ENCODE results near the gene SUN1. TPM values are rescaled to one million over a fixed set of nuclear protein-coding genes. Genes with fewer than 3 reads are reported as not detected.

SUN1 gene
- total and polyA plus RNA-seq, 10 of the 15 experiments (the other 5 are each of a cell fraction or from before 2014, with no cell fraction given): 27.8 to 107 (median 65.8) TPM

GRCh38 chr7:923108-924041, 91.1 kb downstream of the SUN1 start (continued):
- peak; percentile 39; the same call in 1 of the 2 replicates for TF ChIP-seq BCLAF1 (IDR thresholded peaks at IDR 0.05)
- peak; percentile 80 for TF ChIP-seq POLR2A (IDR thresholded peaks at IDR 0.05; ENCODE audit: low read depth, low read length)
- peak; percentile 86 to 89 for TF ChIP-seq IKZF2 (IDR thresholded peaks at IDR 0.05)
- TF ChIP-seq SMAD1 (IDR thresholded peaks at IDR 0.05; ENCODE audit: low read depth, partially characterized antibody): no peak
- peak; percentile 97 for TF ChIP-seq DPF2 (IDR thresholded peaks at IDR 0.05)
- no peak for TF ChIP-seq SUZ12 (IDR thresholded peaks at IDR 0.05; ENCODE audit: unreplicated experiment)
- no peak for TF ChIP-seq HCFC1 (IDR thresholded peaks at IDR 0.05; ENCODE audit: low read length)
- TF ChIP-seq NR2C2 (IDR thresholded peaks at IDR 0.05; ENCODE audit: borderline replicate concordance, control insufficient read depth, insufficient read length, low read depth): no peak
- no peak for TF ChIP-seq E4F1 (IDR thresholded peaks at IDR 0.05; ENCODE audit: borderline replicate concordance, partially characterized antibody)
- TF ChIP-seq ZBTB40 (IDR thresholded peaks at IDR 0.05; ENCODE audit: borderline replicate concordance): peak; percentile 49; the same call in 1 of the 2 replicates
- no peak for TF ChIP-seq USF1 (IDR thresholded peaks at IDR 0.05; ENCODE audit: borderline replicate concordance, extremely low read length, insufficient read depth, low read depth, low read length)
- TF ChIP-seq EZH2 (IDR thresholded peaks at IDR 0.05; ENCODE audit: borderline replicate concordance, control insufficient read depth, low read depth, low read length): no peak
- 0 out of 2 replicates have a peak, but pooled peaks have one; percentile 37 for TF ChIP-seq JUND (IDR thresholded peaks at IDR 0.05; ENCODE audit: low read depth, low read length)
